ENCODE results near the gene RUNX1. TPM values are rescaled to one million over a fixed set of nuclear protein-coding genes. Genes with fewer than 3 reads are reported as not detected.

RUNX1 gene
- total RNA-seq, 2 donors from 2014 or later, result 21.3 to 23.0 TPM

GRCh38 chr21:34944015-34944755 lies 104.9 kb downstream of the RUNX1 start:
- no peaks in the 10 kb centered on the region for H3K4me1 ChIP-seq
- H3K27me3 ChIP-seq, result no peaks in the 10 kb centered on the region
- DNase-seq, result no peak
- H3K9ac ChIP-seq (ENCODE audit: low read depth in 2 of 2, low read length in 2 of 2), result no peak overlapping the region
- TF ChIP-seq, protein P1, sequence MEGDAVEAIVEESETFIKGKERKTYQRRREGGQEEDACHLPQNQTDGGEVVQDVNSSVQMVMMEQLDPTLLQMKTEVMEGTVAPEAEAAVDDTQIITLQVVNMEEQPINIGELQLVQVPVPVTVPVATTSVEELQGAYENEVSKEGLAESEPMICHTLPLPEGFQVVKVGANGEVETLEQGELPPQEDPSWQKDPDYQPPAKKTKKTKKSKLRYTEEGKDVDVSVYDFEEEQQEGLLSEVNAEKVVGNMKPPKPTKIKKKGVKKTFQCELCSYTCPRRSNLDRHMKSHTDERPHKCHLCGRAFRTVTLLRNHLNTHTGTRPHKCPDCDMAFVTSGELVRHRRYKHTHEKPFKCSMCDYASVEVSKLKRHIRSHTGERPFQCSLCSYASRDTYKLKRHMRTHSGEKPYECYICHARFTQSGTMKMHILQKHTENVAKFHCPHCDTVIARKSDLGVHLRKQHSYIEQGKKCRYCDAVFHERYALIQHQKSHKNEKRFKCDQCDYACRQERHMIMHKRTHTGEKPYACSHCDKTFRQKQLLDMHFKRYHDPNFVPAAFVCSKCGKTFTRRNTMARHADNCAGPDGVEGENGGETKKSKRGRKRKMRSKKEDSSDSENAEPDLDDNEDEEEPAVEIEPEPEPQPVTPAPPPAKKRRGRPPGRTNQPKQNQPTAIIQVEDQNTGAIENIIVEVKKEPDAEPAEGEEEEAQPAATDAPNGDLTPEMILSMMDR (IDR thresholded peaks at IDR 0.05), result no peak
- no peaks in the 10 kb centered on the region for H3K36me3 ChIP-seq
- no peaks in the 10 kb centered on the region for H3K9me3 ChIP-seq
- no peak overlapping the region for H3K27ac ChIP-seq
- intact Hi-C loops (cut with DNase I), result no loop called here
- no peak overlapping the region for H3K4me3 ChIP-seq

DNA sequence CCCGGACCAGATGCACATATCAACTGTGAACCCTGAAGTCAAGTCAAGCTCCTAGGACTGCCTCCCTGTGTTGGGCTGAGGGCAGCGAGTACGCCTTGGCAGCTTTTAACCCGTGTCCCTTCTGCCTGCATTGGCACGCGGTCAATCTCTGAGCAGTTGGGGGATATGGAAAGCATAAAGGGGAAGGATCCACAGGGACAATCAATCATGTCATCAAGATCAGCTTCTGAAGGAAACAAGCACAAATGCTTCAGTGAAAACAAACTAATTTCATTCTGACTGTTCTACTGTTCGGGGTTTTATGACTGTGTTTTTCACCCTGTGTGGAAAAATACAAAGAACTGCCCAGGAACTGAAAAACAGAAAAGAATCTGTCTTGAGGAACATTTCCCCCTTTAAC lies 106.2 kb downstream of the RUNX1 start:
- Histone ChIP-seq H3K27me3 (no peaks in the 10 kb centered on the region), H3K4me1 (no peaks in the 10 kb centered on the region), H3K4me3 (no peak overlapping the region), H3K27ac (no peak overlapping the region), H3K36me3 (no peaks in the 10 kb centered on the region), H3K9me3 (no peaks in the 10 kb centered on the region), H3K9ac (ENCODE audit: low read depth in 2 of 2, low read length in 2 of 2) (no peak overlapping the region)
- no peak for DNase-seq
- TF ChIP-seq, protein P1 (IDR thresholded peaks at IDR 0.05), result no peak
- intact Hi-C loops (cut with DNase I), result no loop called here

DNA sequence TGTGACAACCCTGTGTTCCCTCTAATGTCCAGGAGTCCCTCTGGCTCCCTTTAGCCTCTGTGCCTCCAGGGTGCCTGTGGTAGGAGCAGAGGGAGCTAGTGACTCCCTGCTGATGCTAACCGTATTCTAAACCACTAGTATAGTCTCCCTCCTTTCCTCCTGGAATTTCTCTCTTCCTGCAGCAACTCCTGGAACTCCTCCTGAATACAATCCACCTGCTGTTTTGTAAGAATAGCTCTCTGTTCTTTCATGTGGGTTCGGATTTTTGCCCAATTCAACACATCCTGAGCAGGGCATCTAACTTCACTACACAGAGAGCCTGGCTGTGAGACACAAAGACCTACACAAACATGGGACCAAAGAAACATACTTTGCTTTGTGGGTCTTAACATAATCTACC lies 107.9 kb downstream of the RUNX1 start:
- Histone ChIP-seq H3K9me3 (no peaks in the 10 kb centered on the region), H3K27ac (no peak overlapping the region), H3K27me3 (no peaks in the 10 kb centered on the region), H3K4me1 (no peaks in the 10 kb centered on the region), H3K4me3 (no peak overlapping the region), H3K36me3 (no peaks in the 10 kb centered on the region), H3K9ac (ENCODE audit: low read depth in 2 of 2, low read length in 2 of 2) (no peak overlapping the region)
- intact Hi-C loops (cut with DNase I), result no loop called here
- TF ChIP-seq, protein P1 (IDR thresholded peaks at IDR 0.05), result no peak
- DNase-seq, result no peak

DNA sequence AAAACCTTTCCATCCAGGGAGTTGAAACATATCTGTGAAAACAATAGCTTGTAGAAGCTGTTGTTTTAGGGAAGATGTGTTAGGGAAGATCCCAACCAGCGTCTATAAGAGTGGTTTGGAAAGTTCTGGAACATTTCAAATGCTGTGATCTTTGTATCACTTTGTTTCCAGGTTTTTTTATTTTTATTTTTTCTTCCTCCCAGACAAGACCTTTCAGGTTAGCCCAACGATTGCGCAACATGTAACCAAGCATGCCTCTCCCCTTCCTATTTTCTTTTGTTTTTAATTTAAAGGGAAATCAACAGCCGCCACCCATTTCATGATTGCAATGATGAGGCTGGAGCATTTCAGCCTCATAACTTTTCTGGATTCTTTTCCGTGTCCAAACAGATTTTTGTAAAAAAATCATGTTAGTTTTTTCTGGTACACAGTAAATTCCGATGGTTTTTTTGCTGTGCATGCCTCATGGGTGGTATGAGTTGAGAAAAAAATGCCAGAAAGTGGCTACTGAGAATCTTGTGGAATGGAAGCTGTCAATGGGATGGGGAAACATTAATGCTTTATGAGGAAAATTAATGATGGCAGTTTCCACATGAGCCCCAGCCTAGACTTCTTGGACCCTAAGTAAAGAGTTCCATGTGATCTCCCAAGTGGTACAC lies 109.3 kb downstream of the RUNX1 start:
- Histone ChIP-seq H3K27ac (no peak overlapping the region), H3K27me3 (no peaks in the 10 kb centered on the region), H3K9me3 (no peaks in the 10 kb centered on the region), H3K9ac (ENCODE audit: low read depth in 2 of 2, low read length in 2 of 2) (no peak overlapping the region), H3K4me3 (no peak overlapping the region), H3K4me1 (no peaks in the 10 kb centered on the region), H3K36me3 (no peaks in the 10 kb centered on the region)
- intact Hi-C loops (cut with DNase I), result no loop called here
- DNase-seq, result no peak
- TF ChIP-seq, protein P1 (IDR thresholded peaks at IDR 0.05), result no peak

GRCh38 chr21:34938089-34938764 lies 110.9 kb downstream of the RUNX1 start:
- no peak overlapping the region for H3K4me3 ChIP-seq
- no peaks in the 10 kb centered on the region for H3K36me3 ChIP-seq
- intact Hi-C loops (cut with DNase I), result no loop called here
- no peak overlapping the region for H3K27ac ChIP-seq
- H3K27me3 ChIP-seq, result no peaks in the 10 kb centered on the region
- H3K9me3 ChIP-seq, result no peaks in the 10 kb centered on the region
- no peaks in the 10 kb centered on the region for H3K4me1 ChIP-seq
- H3K9ac ChIP-seq (ENCODE audit: low read depth in 2 of 2, low read length in 2 of 2), result no peak overlapping the region
- no peak for DNase-seq
- TF ChIP-seq, protein P1 (IDR thresholded peaks at IDR 0.05), result no peak
